Prostate gland (tissue), 1 donor: Measurements from ENCODE around the gene WEE2.

Source experiments
- POLR2A ChIP-seq: fragments of 450-650 bp; IDR thresholded peaks from one replicate; pipeline ENCODE4 v1.6.1; 2016; ENCODE audit warnings: antibody characterized with exemption, mild to moderate bottlenecking
- POLR2AphosphoS5 ChIP-seq: sonication (generic); formaldehyde crosslinking; IDR thresholded peaks from one replicate; pipeline ENCODE4 v1.6.1; 2017; ENCODE audit warnings: antibody characterized with exemption

DNA sequence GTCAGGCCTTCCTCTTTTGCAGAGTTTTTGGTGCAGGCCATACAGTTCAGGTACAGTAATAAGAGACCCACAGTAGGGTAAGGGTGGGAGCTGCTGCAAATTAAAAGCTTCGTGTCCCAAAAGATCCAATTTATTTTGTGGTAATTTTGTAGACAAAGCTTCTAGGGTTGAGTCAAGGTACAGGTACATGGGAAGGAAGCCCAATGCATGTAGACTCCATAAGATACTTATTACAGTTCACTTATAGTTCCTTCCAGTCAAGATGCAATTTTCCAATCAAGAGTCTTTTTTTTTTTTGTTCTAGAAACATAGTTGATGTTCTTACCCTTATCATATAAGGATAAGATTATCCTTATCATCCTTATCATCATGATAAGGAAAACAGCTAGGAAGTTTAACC is 68.2 kb downstream of the WEE2 start, which contains the start of gene TAS2R4:
- TF ChIP-seq POLR2AphosphoS5, result no peak
- TF ChIP-seq POLR2A, result no peak
